Measurements from ENCODE around the gene TMEM138. TPM values are rescaled to one million over a fixed set of nuclear protein-coding genes. Genes with fewer than 3 reads are reported as not detected.
A peak's percentile ranks its signal among the peaks of the same experiment; 100 is the strongest.

Gene TMEM138
- total and polyA plus RNA-seq, 2 experiments from 2014 or later: 19.0 to 50.2 TPM

DNA sequence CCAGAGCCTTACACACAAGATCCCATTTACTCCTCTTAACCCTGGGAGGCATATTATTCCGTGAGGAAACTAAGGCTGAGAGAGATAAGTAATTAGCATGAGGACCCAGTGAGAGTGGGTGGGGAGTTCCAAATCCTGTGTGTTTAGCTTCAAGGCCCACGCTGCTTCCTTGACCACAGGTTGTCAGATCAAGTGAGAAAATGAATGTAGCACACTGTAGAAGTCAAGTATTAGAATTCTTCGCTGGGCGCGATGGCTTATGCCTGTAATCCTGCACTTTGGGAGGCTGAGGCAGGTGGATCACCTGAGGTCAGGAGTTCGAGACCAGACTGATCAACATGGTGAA, 4.3 kb upstream of the TMEM138 start:
- in situ Hi-C loops (cut with MboI): no loop called here
- 85 to 89% methylated on average over 6 of the region's 6 CpGs for WGBS, 2 experiments (ENCODE audit: low coverage in 1 of 2, low lambda C conversion rate in 2 of 2, missing lambda C conversion rate in 2 of 2)

DNA sequence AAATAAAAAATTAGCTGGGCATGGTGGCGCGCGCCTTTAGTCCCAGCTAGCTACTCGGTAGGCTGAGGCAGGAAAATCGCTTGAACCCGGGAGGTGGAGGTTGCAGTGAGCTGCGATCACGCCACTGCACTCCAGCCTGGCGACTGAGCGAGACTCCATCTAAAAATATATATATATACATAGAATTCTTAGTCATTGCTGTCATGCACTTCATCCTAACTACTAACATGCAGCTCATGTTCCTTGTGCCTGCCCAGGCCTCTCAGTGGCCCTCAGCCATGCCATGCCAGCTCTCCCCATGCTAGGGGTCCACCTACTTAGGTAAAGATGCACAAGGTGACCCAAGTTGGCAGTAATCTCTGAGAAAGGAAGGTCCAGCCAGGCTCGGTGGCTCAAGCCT, 3.6 kb upstream of the TMEM138 start:
- H4K20me1 ChIP-seq (ENCODE audit: insufficient read depth): no peaks in the 10 kb centered on the region
- in situ Hi-C loops (cut with MboI): no loop called here
- H3K27ac ChIP-seq: no peak overlapping the region
- H3K4me3 ChIP-seq: no peak overlapping the region
- peaks cover 4% of the 10 kb centered on the region; the same call in 1 of the 2 replicates for H3K4me1 ChIP-seq (ENCODE audit: insufficient read depth)
- H3F3A ChIP-seq (ENCODE audit: insufficient read depth): 0 out of 2 replicates have a peak, but pooled peaks cover 6% of the 10 kb centered on the region
- no peaks in the 10 kb centered on the region for H3K9me2 ChIP-seq (ENCODE audit: insufficient read depth)
- no peak overlapping the region for H2AFZ ChIP-seq
- no peak for DNase-seq
- no peaks in the 10 kb centered on the region for H3K36me3 ChIP-seq (ENCODE audit: low read depth)
- no peak overlapping the region for H3K9ac ChIP-seq
- peaks cover 38% of the 10 kb centered on the region for H3K79me2 ChIP-seq (ENCODE audit: insufficient read depth)
- H3K9me3 ChIP-seq (ENCODE audit: low read depth): no peaks in the 10 kb centered on the region
- H3K27me3 ChIP-seq (replicated peaks; ENCODE audit: insufficient read depth): no peaks in the 10 kb centered on the region
- WGBS, 2 experiments (ENCODE audit: low coverage in 1 of 2, low lambda C conversion rate in 2 of 2, missing lambda C conversion rate in 2 of 2): 99 to 100% methylated on average over 11 of the region's 11 CpGs
- no peak overlapping the region for H3K4me2 ChIP-seq (ENCODE audit: unreplicated experiment)
- TF ChIP-seq EZH2 (IDR thresholded peaks at IDR 0.05; ENCODE audit: insufficient read depth, poor library complexity, severe bottlenecking) (no peak), EZH2phosphoT487 (IDR thresholded peaks at IDR 0.05; ENCODE audit: insufficient read depth, low read depth) (no peak)

More for the DNA sequence above, 4.3 kb upstream of the TMEM138 start:
- no peaks in the 10 kb centered on the region for H3K9me3 ChIP-seq (ENCODE audit: low read depth)
- no peak for DNase-seq
- no peaks in the 10 kb centered on the region for H3K27me3 ChIP-seq (replicated peaks; ENCODE audit: insufficient read depth)
- no peak overlapping the region for H3K4me3 ChIP-seq
- peaks cover 31% of the 10 kb centered on the region for H3K79me2 ChIP-seq (ENCODE audit: insufficient read depth)
- H2AFZ ChIP-seq: no peak overlapping the region
- no peak for TF ChIP-seq EZH2phosphoT487 (IDR thresholded peaks at IDR 0.05; ENCODE audit: insufficient read depth, low read depth)
- TF ChIP-seq EZH2 (IDR thresholded peaks at IDR 0.05; ENCODE audit: insufficient read depth, poor library complexity, severe bottlenecking): no peak
- 0 out of 2 replicates have a peak, but pooled peaks cover 6% of the 10 kb centered on the region for H3F3A ChIP-seq (ENCODE audit: insufficient read depth)
- H3K4me2 ChIP-seq (ENCODE audit: unreplicated experiment): no peak overlapping the region
- H3K9me2 ChIP-seq (ENCODE audit: insufficient read depth): no peaks in the 10 kb centered on the region
- H3K9ac ChIP-seq: no peak overlapping the region
- no peaks in the 10 kb centered on the region for H3K36me3 ChIP-seq (ENCODE audit: low read depth)
- peaks cover 4% of the 10 kb centered on the region; the same call in 1 of the 2 replicates for H3K4me1 ChIP-seq (ENCODE audit: insufficient read depth)
- no peak overlapping the region for H3K27ac ChIP-seq
- H4K20me1 ChIP-seq (ENCODE audit: insufficient read depth): no peaks in the 10 kb centered on the region

DNA sequence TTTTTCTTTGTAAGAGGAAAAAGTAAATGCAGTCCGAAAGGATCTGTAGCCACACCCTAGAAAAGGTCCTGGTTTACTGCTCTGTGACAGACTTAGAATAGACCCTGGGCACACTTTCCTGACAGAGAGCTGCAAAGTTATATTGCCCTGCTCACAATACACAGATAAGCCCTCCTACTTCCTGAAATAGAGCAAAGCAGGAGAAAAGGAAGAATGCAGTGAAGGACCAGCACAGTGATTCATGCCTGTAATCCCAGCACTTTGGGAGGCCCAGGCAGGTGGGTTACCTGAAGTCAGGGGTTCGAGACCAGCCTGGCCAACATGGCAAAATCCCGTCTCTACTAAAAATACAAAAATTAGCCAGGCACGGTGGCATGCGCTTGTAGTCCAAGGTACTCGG, 2.7 kb upstream of the TMEM138 start:
- no peak overlapping the region for H3K4me3 ChIP-seq
- peaks cover 4% of the 10 kb centered on the region; the same call in 1 of the 2 replicates for H3K4me1 ChIP-seq (ENCODE audit: insufficient read depth)
- 98 to 99% methylated on average over 6 of the region's 6 CpGs for WGBS, 2 experiments (ENCODE audit: low coverage in 1 of 2, low lambda C conversion rate in 2 of 2, missing lambda C conversion rate in 2 of 2)
- peaks cover 47% of the 10 kb centered on the region for H3K79me2 ChIP-seq (ENCODE audit: insufficient read depth)
- H2AFZ ChIP-seq: no peak overlapping the region
- DNase-seq: no peak
- H3K4me2 ChIP-seq (ENCODE audit: unreplicated experiment): no peak overlapping the region
- H3K9me3 ChIP-seq (ENCODE audit: low read depth): no peaks in the 10 kb centered on the region
- TF ChIP-seq EZH2phosphoT487 (IDR thresholded peaks at IDR 0.05; ENCODE audit: insufficient read depth, low read depth): no peak
- TF ChIP-seq EZH2 (IDR thresholded peaks at IDR 0.05; ENCODE audit: insufficient read depth, poor library complexity, severe bottlenecking): no peak
- H3K27ac ChIP-seq: no peak overlapping the region
- H3K9me2 ChIP-seq (ENCODE audit: insufficient read depth): no peaks in the 10 kb centered on the region
- in situ Hi-C loops (cut with MboI): no loop called here
- H3K36me3 ChIP-seq (ENCODE audit: low read depth): no peaks in the 10 kb centered on the region
- 0 out of 2 replicates have a peak, but pooled peaks cover 6% of the 10 kb centered on the region for H3F3A ChIP-seq (ENCODE audit: insufficient read depth)
- no peak overlapping the region for H3K9ac ChIP-seq
- H3K27me3 ChIP-seq (replicated peaks; ENCODE audit: insufficient read depth): no peaks in the 10 kb centered on the region
- H4K20me1 ChIP-seq (ENCODE audit: insufficient read depth): no peaks in the 10 kb centered on the region

DNA sequence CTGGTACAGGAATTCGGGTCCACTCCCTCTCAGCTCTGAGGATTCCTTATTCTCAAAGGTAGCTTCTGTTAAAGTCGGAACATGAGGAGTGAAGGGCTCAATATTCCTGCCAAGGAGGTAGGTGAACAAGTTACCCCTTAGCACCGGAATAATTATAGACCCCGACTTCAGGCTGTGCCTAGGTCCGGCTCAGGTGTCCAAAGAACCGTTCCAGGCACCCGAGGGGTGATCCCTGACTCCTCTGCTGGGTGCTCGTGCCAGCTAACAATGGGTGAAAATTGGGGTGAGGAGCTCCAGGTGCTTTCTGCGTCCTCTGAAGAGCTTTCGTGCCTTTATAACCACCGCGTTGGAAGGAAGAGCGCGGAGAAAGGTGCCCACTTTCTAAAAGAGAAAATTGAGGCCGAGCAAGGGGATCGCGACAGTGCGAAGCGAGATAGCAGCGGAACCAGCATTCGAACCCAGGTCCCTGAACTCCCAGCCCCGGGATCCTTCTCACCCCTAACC, 885 bp upstream of the TMEM138 start:
- H3K9ac ChIP-seq: peak overlapping the region; percentile 87
- H3K4me3 ChIP-seq: peak overlapping the region; percentile 78
- peak overlapping the region; percentile 86 for H3K27ac ChIP-seq
- no peaks in the 10 kb centered on the region for H3K9me2 ChIP-seq (ENCODE audit: insufficient read depth)
- TF ChIP-seq EZH2 (IDR thresholded peaks at IDR 0.05; ENCODE audit: insufficient read depth, poor library complexity, severe bottlenecking) (no peak), EZH2phosphoT487 (IDR thresholded peaks at IDR 0.05; ENCODE audit: insufficient read depth, low read depth) (no peak)
- 1% methylated on average over 22 of the region's 22 CpGs for WGBS, 2 experiments (ENCODE audit: low coverage in 1 of 2, low lambda C conversion rate in 2 of 2, missing lambda C conversion rate in 2 of 2)
- 0 out of 2 replicates have a peak, but pooled peaks cover 6% of the 10 kb centered on the region for H3F3A ChIP-seq (ENCODE audit: insufficient read depth)
- no peaks in the 10 kb centered on the region for H3K27me3 ChIP-seq (replicated peaks; ENCODE audit: insufficient read depth)
- no peaks in the 10 kb centered on the region for H4K20me1 ChIP-seq (ENCODE audit: insufficient read depth)
- H3K36me3 ChIP-seq (ENCODE audit: low read depth): no peaks in the 10 kb centered on the region; the same call in 1 of the 2 replicates
- peaks cover 10% of the 10 kb centered on the region; the same call in 1 of the 2 replicates for H3K4me1 ChIP-seq (ENCODE audit: insufficient read depth)
- peak overlapping the region; percentile 69 for H3K4me2 ChIP-seq (ENCODE audit: unreplicated experiment)
- H3K9me3 ChIP-seq (ENCODE audit: low read depth): no peaks in the 10 kb centered on the region
- peak overlapping the region; percentile 84 for H2AFZ ChIP-seq
- in situ Hi-C loops (cut with MboI): no loop called here
- no peak for DNase-seq
- peaks cover 48% of the 10 kb centered on the region for H3K79me2 ChIP-seq (ENCODE audit: insufficient read depth)

Measured in GM23248 (cell line).